NK-92 (cell line): ENCODE data around the gene CRYZL1.
"Not testable (repeated sequence)": the region's sequence is repeated elsewhere in the genome, so short reads cannot be mapped to it uniquely, and the experiment has no call there.

Experiments
- DNase-seq: peaks from one replicate; lab custom pipeline; 2025; ENCODE audit not compliant: unreplicated experiment; lab: John Stamatoyannopoulos, UW

The CRYZL1 gene

DNA sequence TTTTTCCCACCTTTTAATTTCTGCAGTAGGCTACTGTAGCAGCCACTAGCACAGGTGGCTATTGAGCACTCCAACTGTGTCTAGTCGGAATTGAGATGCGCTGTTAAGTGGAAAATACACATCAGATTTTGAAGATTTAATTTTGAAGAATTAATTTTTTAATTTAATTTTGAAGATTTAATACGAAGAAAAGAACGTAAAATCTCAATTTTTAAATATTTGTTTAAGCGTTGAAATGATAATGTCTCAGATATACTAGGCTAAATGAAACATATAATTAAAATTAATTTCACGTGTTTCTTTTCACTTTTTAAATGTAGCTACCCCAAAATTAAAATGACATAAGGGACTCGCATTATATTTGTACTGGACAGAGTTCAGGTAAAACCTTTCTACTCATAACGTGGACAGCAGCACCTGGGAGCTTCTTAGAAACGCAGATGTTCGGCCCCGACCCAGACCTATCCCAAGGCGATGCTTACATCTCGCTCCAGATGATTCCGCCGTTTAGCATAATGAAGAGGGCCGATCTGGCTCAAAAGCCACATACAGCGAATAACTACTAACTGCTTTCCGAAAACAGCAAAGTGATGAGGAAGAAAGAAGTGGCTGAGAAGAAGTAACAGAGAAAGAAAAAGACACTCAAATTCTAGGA, 717 bp downstream of the CRYZL1 start:
- DNase-seq: no peak

DNA sequence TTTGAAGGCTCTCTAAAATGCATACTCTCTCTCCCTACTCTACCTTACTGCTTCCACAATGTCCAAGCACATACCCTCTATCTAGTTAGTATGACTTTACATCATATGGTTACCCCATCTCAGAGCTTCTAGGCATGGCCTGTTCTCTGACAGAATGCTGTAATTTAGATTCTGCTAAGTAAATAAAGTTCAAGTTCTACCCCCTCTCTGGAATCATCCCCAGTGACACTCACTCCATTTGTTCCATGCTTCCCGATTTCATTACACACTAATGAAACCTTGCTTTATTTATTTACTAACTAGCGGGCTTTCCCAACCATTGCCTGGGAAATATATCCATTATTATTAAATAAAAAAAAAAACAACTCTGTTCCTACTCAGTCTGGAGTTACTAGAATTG, 7.3 kb downstream of the CRYZL1 start:
- no peak for DNase-seq

DNA sequence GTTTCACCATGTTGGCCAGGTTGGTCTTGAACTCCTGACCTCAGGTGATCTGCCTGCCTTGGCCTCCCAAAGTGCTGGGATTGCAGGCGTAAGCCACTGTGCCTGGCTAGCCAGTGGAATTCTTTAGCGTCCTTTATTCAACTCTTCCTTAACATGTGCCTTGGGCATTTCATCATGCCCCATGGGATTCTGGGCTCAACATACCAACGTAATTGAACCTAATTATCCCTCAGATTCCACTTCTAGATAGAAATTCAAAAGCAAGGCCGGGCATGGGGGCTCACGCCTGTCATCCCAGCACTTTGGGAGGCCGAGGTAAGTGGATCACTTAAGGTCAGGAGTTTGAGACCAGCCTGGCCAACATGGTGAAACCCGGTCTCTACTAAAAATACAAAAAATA, 15.4 kb downstream of the CRYZL1 start:
- DNase-seq: not testable (repeated sequence)

DNA sequence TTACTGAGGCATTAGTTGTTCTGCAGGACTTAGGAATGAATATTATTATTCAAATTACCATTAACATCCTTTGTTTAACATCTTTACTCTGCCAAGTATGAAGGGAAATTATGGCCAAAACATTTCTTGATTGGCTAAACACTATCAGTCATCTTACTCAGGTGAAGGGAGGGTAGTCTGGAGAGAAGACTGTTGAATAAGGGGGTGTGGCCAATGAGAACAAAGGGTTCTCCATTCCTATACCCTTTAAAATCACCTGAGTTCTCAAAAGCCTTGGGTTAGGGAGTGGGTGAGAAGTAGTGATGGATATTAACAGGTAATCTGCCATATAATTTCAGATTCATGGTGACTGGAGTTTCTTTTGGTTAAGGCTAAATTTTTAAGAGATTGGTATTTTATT, 19.3 kb downstream of the CRYZL1 start:
- DNase-seq: no peak

DNA sequence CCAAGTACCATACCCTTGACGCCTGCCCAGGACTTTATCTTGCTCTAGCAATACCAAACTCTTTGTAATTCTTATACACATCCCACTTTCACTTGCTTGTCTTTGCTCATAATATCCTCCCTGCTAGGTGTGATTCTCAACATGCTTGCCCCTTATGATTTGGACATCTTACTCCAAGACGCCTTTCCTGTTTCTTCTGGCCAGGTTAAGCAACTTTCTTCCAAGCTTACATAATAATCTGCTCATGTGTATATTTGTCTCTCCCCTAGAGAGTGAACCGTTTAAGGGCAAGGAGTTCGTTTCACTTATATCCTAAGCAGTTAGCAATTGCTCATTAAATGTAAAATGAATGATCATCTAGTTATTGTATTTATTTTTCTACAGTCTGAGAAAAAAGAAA, 21.8 kb downstream of the CRYZL1 start:
- DNase-seq: no peak

DNA sequence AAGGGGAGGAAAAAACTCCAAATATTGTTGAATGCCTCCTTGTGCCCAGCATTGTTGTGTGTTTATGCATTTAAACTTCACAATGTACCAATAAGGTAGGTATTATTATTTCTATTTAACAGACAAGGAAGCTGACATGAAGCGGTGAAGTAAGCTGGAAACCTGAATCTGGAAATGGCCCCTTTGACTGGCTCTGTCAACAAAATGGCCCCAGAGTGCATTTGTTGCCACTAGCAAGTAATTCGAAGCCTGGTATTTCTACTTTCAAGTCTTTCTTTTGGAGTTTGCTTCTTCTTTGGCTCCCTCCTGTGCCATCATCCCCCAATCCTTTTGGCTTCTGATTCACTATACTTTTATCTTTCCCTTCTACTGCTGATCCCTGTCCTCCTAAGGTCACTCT, 23.1 kb downstream of the CRYZL1 start:
- no peak for DNase-seq

DNA sequence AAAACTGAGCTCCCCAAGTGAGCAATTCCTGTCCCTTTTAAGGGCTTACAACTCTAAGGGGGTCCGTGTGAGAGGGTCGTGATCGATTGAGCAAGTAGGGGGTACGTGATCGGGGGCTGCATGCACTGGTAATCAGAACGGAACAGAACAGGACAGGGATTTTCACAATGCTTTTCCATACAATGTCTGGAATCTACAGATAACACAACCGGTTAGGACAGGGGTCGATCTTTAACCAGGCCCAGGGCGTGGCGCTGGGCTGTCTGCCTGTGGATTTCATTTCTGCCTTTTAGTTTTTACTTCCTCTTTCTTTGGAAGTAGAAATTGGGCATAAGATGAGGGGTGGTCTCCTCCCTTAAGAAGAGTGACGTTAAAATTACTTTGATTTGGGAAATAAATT, 24.0 kb downstream of the CRYZL1 start:
- DNase-seq: not testable (repeated sequence)

DNA sequence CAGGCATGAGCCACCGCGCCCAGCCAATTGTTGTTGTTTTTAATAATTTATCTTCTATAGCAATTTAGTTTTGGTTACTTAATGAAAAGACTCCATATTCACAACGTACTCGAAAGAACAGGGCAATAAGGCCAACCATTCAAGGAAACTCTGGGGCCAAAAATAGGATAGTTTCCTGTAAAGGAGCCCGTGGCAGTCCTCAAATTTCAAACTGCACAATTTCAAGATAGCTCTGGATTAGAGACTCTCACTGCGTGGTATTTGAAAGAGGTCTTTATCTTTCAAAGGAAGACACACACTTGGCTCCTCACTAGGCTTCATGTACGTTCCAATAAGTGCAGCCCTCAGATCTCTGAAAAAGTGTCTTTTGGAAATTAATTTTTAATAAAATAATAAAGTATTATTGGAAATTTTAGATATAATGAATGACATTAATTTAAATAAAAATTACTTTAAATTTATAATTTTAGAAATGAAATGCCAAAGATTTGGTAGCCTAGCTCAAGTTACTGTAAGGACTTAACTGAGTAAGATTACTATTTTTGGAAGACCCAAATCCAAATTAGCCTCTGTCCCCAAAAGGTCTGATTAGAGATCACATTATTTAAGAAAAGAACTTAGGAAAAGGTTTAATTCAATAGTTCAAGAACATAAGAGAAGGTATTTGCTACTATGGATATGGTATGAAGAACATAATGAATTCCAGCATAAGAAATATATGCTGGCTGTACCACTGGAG, 30.4 kb downstream of the CRYZL1 start:
- no peak for DNase-seq

DNA sequence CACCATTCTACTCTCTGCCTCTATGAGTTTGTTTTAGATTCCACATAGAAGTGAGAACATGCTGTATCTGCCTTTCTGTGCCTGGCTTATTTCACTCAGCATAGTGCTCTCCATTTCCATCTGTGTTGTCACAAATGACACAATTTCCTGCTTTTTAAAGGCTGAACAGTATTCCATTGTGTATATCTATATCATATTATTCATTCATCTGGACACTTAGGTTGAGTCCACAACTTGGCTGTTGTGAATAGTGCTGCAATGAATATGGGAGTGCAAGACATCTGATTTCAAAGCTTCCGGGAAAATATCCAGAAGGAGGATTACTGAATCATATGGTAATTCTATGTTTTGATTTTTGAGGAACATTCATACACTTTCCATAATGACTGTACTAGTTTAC, 33.0 kb downstream of the CRYZL1 start:
- no peak for DNase-seq

DNA sequence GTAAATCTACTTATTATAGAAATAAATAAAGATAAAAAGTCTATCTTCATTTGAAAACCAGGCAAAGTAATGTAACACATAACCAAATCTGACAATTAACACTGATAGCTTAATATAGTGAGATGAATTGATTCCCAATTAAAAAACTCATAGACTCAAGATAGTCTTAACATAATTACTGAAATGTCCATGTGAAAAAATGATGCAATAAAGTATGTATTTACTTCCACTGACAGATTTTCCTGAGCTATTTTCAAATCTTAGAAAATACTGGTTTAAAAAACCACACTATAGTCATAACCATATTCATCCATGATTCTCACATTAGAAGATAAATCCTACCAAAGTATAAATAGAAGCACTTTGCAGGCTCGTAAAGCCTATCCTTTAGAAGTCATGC, 43.5 kb downstream of the CRYZL1 start:
- DNase-seq: no peak

DNA sequence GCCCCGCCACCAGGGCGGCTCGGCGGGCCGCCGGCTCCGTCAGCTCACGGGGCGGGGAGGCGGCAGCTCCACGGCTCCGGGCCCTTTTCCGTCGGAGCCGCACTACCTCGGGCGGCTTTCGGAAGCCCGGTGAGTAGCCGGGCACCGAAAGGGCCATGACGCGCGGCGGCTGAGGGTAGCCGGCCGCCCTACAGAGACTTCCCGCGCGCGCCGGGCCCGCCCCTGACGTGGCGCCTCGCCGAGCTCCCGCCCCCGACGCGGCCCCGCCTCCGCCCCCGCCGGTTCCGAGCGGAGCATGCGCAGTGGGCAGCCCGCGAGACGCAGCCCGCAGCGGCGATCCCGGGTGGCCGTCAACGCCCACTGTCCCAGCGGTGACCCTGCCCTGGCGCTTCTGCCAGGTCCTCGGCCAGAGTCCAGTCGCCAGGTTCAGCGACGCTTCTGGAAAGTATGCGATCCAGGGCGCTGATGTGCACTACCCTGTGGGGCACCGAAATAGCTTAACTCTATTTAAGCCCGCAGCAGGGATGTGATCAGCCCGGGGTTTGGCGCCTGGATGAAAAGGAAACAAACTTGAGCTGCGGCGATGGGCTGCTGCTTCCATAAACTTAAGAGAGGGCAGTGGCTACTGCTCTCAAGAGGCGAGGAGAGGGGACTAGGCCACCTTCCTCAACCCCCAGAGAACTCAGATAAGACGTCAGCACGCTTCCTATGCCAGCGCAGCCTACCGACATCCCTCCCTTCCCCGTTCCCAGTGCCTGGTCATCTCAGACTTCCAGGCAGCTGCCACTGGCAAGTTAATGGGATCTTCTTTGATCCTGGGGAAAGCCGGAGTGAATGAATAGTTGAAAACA, 52.8 kb downstream of the CRYZL1 start, which contains the start of gene DONSON:
DONSON (minus strand) TSS at position 200 of the 851 bp plus-strand sequence; CDS start at position 157, 43 bp downstream.
- DNase-seq: peak; percentile 41

DNA sequence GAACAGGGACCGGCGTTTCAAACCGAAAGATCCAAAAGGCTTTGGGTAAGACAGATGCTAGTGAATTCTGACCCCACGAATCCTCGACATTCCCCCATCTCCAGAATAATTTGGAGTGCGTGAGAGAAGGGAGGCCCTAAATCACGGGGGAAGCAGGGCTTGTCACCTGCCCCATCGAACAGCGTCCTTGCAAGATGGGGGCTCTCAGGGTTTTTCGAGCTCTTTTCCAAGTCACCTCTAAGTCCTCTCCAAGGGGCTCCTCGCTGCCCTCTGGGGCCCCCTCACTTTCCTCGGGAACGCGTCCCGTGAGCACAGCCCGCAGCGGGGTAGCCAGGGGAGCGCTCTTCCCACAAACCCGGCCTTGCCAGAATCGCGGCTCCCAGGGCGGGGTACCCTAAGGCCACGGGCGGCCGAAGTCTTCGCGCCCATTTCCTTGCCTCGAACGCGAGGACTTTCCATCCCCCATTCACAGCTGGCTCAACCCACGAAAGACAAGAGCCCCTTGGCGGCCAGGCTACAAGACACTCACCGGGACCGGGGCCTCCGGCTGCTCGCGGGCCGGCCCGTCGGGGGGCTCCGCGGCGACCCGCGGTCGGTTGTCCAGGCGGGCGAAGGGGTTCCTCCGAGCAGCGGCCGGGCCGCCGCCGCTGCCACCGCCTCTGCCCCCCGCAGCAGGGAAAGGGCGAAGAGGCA, 53.6 kb downstream of the CRYZL1 start:
- DNase-seq: no peak

DNA sequence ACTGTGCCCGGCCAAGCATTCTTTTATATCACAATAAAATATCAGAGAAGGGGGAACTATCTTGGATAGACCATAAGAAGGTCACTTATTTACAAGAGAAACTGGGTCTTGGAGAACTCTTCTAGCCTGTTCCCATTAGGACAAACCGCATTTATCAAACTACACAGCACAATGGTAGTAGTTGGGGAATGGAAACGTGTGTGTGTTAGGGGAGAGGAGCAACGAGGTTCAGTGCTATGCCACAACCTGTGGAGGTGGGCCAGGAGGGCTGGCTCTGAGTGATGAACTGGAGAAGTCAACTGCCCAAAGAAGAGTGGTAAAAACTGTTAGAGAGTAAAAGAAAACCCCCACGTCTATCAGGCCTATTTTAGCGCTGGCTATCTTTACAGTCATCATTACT, 54.6 kb downstream of the CRYZL1 start:
- DNase-seq: no peak

DNA sequence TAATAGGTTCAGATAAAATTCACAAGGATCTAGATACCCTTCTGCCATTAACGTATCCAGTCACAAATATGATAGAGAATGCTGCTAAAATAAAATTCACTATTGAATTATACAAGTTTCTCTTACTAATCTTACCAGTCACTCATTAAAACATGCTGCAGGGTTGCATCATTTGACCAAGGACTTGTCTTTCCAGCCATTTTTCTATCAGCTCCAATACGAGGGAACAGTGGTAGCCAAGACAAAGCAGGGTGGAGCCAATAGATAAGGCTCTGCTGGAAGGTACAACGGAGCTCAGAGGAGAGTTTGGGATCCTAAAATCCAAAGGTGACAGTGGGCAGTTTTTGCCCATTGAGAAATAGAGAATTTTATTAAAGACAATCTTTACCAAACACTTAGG, 57.1 kb downstream of the CRYZL1 start:
- DNase-seq: no peak

DNA sequence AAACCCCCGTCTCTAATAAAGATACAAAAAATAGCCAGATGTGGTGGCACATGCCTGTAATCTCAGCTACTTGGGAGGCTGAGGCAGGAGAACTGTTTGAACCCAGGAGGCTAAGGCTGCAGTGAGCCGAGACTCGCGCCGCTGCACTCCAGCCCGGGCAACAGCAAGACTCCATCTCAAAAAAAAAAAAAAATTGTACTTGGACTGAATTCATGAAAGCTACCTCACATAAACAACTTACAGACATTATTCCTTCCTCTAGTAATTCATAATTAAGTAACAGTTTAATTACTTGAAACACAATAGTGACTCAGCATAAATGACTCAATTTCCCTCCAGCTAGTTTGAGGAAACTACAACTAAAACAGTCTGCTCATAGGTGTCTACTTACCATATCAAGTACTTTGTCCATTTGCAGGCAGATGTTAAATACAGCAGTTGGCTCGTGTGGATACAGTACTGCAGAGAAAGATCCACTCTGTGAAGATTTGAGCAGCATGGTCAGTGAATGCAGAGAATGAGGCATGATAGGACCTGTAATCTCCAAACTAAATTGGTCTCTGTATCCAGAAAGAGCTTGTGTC, 62.5 kb downstream of the CRYZL1 start:
- no peak for DNase-seq

DNA sequence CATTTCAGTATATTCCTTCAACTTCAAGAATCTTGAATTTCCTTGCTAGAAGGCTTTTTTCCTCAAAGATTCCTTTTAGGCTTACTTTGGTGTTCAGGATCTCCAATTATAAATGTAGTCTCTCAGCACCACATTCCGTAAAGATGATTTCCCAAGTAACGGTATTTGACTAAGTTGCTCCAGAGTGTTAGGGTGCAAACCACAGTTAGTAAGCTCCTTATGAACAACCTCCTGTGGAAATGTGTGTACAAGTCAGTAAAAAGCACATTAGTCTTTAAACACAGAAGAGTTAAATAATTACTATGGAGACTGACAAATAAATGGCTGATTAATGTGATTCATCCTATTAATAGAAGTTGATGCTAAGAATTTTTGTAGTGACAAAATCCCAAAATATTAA, 63.3 kb downstream of the CRYZL1 start:
- no peak for DNase-seq

DNA sequence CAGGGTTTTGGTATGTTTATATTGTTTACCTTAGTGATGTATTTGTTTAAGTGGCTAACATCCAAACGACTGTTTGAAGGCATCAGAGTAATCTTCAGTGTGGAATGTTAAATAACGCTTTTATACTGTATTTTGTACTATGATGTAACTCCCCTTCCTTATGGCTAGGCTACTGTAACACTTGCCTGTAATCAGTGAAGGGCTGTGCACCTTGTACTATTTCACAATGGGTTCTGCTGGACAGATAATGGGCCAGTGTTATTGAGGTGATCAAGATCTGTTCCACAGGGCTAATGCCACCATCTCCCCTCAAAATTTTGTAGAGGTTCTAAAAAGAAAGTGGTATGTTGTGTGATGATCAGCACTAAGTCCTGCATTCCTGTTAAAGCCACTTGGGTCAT, 64.8 kb downstream of the CRYZL1 start:
- DNase-seq: not testable (repeated sequence)

DNA sequence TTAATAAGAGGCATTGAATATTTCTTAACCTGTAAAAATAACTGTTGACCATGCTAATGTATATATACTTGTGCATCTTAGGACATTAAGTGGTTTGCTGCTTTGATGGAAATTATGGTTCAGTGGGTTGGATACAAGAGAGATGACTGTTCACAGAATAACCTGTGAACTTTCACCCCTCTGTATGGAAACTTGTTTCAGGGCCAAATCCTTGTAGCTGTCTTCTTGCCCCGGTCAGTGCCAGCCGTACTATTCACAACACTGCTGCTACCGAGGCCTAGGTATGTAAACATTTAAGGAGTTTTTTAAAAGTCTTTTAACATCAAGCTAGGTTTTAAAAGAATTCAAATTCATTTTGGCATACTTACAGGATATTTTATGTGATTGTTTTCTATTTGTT, 69.2 kb downstream of the CRYZL1 start:
- DNase-seq: no peak

DNA sequence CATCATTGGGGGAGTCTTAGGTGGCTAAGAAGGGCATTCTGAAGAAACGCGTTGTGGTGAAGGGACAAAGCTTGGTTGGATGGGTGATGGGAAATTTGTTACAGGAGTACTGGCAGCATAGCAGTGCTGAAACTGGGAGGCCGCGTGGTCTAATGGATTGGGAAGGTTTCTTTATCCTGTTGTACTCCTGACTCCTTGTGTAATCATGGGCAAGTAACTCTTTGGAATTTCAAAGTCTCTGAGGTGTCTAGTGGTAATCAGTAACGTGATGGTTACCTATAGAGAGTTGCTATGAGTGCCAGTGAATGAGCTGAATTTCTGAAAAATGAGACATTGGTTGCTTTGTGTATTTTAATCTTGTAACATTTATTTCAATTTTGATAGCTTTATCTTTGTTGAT, 71.5 kb downstream of the CRYZL1 start:
- no peak for DNase-seq

DNA sequence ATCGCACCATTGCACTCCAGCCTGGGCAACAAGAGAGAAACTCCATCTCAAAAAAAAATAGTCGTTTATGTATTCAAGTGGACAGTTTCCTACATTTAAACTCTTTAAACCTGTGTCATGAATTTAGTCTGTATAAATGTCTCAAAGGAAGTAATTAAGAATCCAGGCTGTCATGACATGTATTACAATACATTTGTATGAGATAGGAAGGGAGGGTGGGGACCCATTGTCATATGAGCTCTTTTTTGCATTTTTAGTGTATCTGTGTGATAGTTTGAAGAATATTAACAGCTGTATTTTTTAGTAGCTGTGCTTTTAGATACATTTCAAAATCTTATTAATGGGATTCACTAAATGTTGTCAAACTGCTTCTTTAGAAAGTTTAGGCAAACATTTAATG, 73.1 kb downstream of the CRYZL1 start:
- no peak for DNase-seq

DNA sequence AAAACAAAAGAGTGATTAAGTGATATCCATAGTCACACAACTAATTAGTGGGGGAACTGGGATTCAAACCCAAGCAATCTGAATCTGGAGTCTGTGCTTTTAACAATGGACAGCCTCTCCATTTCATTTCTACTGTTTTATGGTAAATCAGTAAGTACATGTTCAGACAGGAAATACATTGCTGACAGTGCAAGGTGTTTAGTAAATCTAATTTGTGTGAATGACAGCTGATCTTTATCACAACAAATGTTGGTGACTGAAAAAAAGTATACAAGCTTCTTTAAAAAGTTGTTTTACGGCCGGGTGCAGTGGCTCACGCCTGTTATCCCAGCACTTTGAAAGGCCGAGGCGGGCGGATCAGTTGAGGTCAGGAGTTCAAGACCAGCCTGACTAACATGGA, 73.6 kb downstream of the CRYZL1 start:
- no peak for DNase-seq
